GM23338 (cell line): Measurements from ENCODE around the gene STRN3. TPM values are rescaled to one million over a fixed set of nuclear protein-coding genes. Genes with fewer than 3 reads are reported as not detected.

Source experiments
- ATAC-seq: fragments of 200-7000 bp; cut with Tn5 transposase; 3 replicates; pipeline ENCODE4 v1.9.1; 2020
- DNase-seq: peaks from one replicate; pipeline ENCODE4 v3.0.0-alpha.2; 2015; ENCODE audit warnings: low spot score
- H2AFZ ChIP-seq: fragments of 200-600 bp; sonication (generic); 2 replicates; pipeline ENCODE4 v1.8.0; 2016; ENCODE audit warnings: antibody characterized with exemption, mild to moderate bottlenecking, moderate library complexity
- H3F3A ChIP-seq: fragments of 200-600 bp; sonication (generic); replicated peaks from 2 replicates; pipeline ENCODE4 v1.8.0; 2017; ENCODE audit warnings: antibody characterized with exemption, mixed run types, low read depth
- H3K27ac ChIP-seq: fragments of 200-600 bp; sonication (generic); 2 replicates; pipeline ENCODE4 v1.6.1; 2016; ENCODE audit warnings: low read depth
- H3K27me3 ChIP-seq: fragments of 200-600 bp; sonication (generic); 2 replicates; pipeline ENCODE4 v1.8.0; 2016; ENCODE audit warnings: mild to moderate bottlenecking, mixed run types, moderate library complexity; ENCODE audit not compliant: insufficient read depth
- H3K36me3 ChIP-seq: fragments of 200-600 bp; sonication (generic); 2 replicates; pipeline ENCODE4 v1.8.0; 2016; ENCODE audit warnings: mild to moderate bottlenecking; ENCODE audit not compliant: insufficient read depth
- H3K4me1 ChIP-seq: fragments of 200-600 bp; sonication (generic); 2 replicates; pipeline ENCODE4 v1.8.0; 2016; ENCODE audit warnings: mild to moderate bottlenecking, moderate library complexity; ENCODE audit not compliant: insufficient read depth
- H3K4me2 ChIP-seq: fragments of 200-600 bp; sonication (generic); 2 replicates; pipeline ENCODE4 v1.7.1; 2017; ENCODE audit warnings: mixed run types
- H3K4me3 ChIP-seq: fragments of 200-600 bp; sonication (generic); 2 replicates; pipeline ENCODE4 v1.6.1; 2016; ENCODE audit warnings: mixed run types
- H3K79me2 ChIP-seq: fragments of 200-600 bp; sonication (generic); replicated peaks from 2 replicates; pipeline ENCODE4 v1.8.0; 2017; ENCODE audit warnings: mild to moderate bottlenecking; ENCODE audit not compliant: insufficient read depth
- H3K9me2 ChIP-seq: fragments of 200-600 bp; sonication (generic); 2 replicates; pipeline ENCODE4 v1.8.0; 2017; ENCODE audit not compliant: insufficient read depth
- H4K20me1 ChIP-seq: fragments of 200-600 bp; sonication (generic); replicated peaks from 2 replicates; pipeline ENCODE4 v1.8.0; 2017; ENCODE audit warnings: mild to moderate bottlenecking; ENCODE audit not compliant: insufficient read depth
- H3K27ac Mint-ChIP-seq: 2 replicates; pipeline ENCODE4 v1.8.0; 2020; ENCODE audit warnings: inconsistent platforms, mild to moderate bottlenecking, moderate library complexity, mixed read lengths
- H3K27me3 Mint-ChIP-seq: 3 replicates; pipeline ENCODE4 v1.8.0; 2022; ENCODE audit warnings: low read depth, mild to moderate bottlenecking, moderate library complexity, mixed read lengths, inconsistent platforms; ENCODE audit not compliant: insufficient read depth, poor library complexity
- H3K36me3 Mint-ChIP-seq: 3 replicates; pipeline ENCODE4 v1.8.0; 2021; ENCODE audit warnings: low read depth, mild to moderate bottlenecking, inconsistent platforms, moderate library complexity, mixed read lengths
- H3K4me1 Mint-ChIP-seq: 3 replicates; pipeline ENCODE4 v1.8.0; 2020; ENCODE audit warnings: mild to moderate bottlenecking, inconsistent platforms, mixed read lengths
- H3K4me3 Mint-ChIP-seq: 3 replicates; pipeline ENCODE4 v1.8.0; 2021; ENCODE audit warnings: moderate library complexity, mild to moderate bottlenecking, inconsistent platforms, mixed read lengths
- H3K9me3 Mint-ChIP-seq: 3 replicates; pipeline ENCODE4 v1.8.0; 2020; ENCODE audit warnings: moderate library complexity, mild to moderate bottlenecking, inconsistent platforms, mixed read lengths
- ETS1 ChIP-seq: IDR thresholded peaks from 2 replicates; pipeline ENCODE4 v1.6.1; 2016; ENCODE audit warnings: antibody characterized with exemption
- EZH2phosphoT487 ChIP-seq: fragments of 200-600 bp; sonication (generic); IDR thresholded peaks from one replicate; pipeline ENCODE4 v1.8.1; 2018; ENCODE audit warnings: antibody characterized with exemption; ENCODE audit not compliant: unreplicated experiment
- JUNB ChIP-seq: IDR thresholded peaks from one replicate; pipeline ENCODE4 v1.6.1; 2016; ENCODE audit warnings: antibody characterized with exemption; ENCODE audit not compliant: unreplicated experiment
- NANOG ChIP-seq: IDR thresholded peaks from 2 replicates; pipeline ENCODE4 v1.6.1; 2016; ENCODE audit warnings: antibody characterized with exemption, borderline replicate concordance
- ZNF462 ChIP-seq: fragments of 250-450 bp; sonication (Bioruptor Pico); IDR thresholded peaks from 2 replicates; pipeline ENCODE4 v1.5.0; 2020; ENCODE audit warnings: mild to moderate bottlenecking, moderate library complexity
- polyA plus RNA-seq: library from polyadenylated mRNA; unstranded; fragments of >200 nt; fragmentation: Nextera tagmentation; extraction: Ambion mirVana; gene quantifications from 2 replicates; pipeline ENCODE4 v1.2.1, GENCODE V29; 2016
- total RNA-seq: library from RNA; depleted of rRNA; stranded (reverse); fragments of >200 nt; shearing (Covaris generic); gene quantifications from 2 replicates; pipeline ENCODE4 v1.2.3, GENCODE V29; 2014

The STRN3 gene
- total and polyA plus RNA-seq, 2 experiments from 2014 or later = 35.0 to 40.6 TPM

- TF ChIP-seq ZNF462 (CRISPR knock-in tag) = no peak
- TF ChIP-seq ETS1 = no peak
- TF ChIP-seq JUNB = no peak
Measured at GRCh38 chr14:31024577-31025366, 1.4 kb downstream of the STRN3 start (continued).

GRCh38 chr14:31024010-31024480 lies 2.1 kb downstream of the STRN3 start:
- Mint-ChIP-seq H3K27ac (no peak overlapping the region), H3K27me3 (peaks cover 5% of the 10 kb centered on the region), H3K36me3 (peaks cover 11% of the 10 kb centered on the region), H3K4me3 (peak overlapping the region; percentile 86), H3K4me1 (peaks cover 30% of the 10 kb centered on the region), H3K9me3 (no peaks in the 10 kb centered on the region; the same call in 2 of the 3 replicates)
- peak overlapping the region; percentile 91 for H3K4me2 ChIP-seq
- ATAC-seq (no peak), DNase-seq (no peak)
- no peaks in the 10 kb centered on the region for H3K27me3 ChIP-seq
- H3K4me1 ChIP-seq = peaks cover 20% of the 10 kb centered on the region
- H3K36me3 ChIP-seq = no peaks in the 10 kb centered on the region
- H2AFZ ChIP-seq = no peak overlapping the region
- no peak overlapping the region for H3K27ac ChIP-seq
- H3F3A ChIP-seq = peaks cover 11% of the 10 kb centered on the region
- H3K9me2 ChIP-seq = no peaks in the 10 kb centered on the region
- H3K4me3 ChIP-seq = peak overlapping the region; percentile 72
- H4K20me1 ChIP-seq = peaks cover 41% of the 10 kb centered on the region
- H3K79me2 ChIP-seq = peaks cover 81% of the 10 kb centered on the region
- TF ChIP-seq EZH2phosphoT487 = no peak
- TF ChIP-seq ETS1 = no peak
- TF ChIP-seq NANOG = no peak
- no peak for TF ChIP-seq ZNF462 (CRISPR knock-in tag)
